Tibial nerve (tissue), 3 donors: ENCODE measurements around the gene SMIM17.

Source experiments
- CTCF ChIP-seq, 5 experiments: fragments of 200-600 bp in 3 of 5; fragments of 450-650 bp in 2 of 5; sonication (generic) in 3 of 5; IDR thresholded peaks; one replicate each; pipeline ENCODE4 v1.5.1; 2016 to 2019; ENCODE audit warnings: antibody characterized with exemption in 5 of 5, mild to moderate bottlenecking in 3 of 5, moderate library complexity in 2 of 5
- POLR2A ChIP-seq, 2 donors: fragments of 450-650 bp; IDR thresholded peaks; one replicate each; pipeline ENCODE4 v1.6.1; 2017; ENCODE audit warnings: antibody characterized with exemption in 2 of 2, mild to moderate bottlenecking in 2 of 2, moderate library complexity in 2 of 2

- no peak for TF ChIP-seq CTCF (IDR thresholded peaks at IDR 0.05)
- TF ChIP-seq POLR2A (IDR thresholded peaks at IDR 0.05): no peak
Measured at GRCh38 chr19:56690670-56691069, 47.7 kb downstream of the SMIM17 start.
